ENCODE measurements around the gene PSMF1. TPM values are rescaled to one million over a fixed set of nuclear protein-coding genes. Genes with fewer than 3 reads are reported as not detected.
A peak's percentile ranks its signal among the peaks of the same experiment; 100 is the strongest.

PSMF1 gene
- total RNA-seq, 2 donors from 2014 or later: 117 to 119 TPM

DNA sequence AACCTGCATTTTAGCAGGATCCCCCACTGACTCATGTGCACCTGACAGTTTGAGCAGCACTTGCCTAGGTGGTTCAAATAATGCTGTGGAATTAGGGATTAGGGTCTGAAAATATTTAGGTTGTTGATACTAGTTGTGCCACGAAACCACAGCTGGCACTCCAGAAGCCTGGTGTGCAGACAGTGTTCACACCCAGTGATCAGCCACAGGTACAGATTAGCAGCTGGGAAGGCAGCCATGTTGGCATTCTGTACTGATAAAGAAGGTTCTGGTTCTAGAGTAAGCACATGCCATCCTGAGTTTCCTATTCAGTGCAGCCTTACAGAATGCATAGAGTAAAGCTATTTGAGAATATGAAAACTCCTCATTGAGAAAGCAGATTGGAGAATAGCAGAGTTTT lies 36.3 kb downstream of the PSMF1 start:
- intact Hi-C loops (cut with DNase I): no loop called here
- DNase-seq (no peak), ATAC-seq (no peak)

DNA sequence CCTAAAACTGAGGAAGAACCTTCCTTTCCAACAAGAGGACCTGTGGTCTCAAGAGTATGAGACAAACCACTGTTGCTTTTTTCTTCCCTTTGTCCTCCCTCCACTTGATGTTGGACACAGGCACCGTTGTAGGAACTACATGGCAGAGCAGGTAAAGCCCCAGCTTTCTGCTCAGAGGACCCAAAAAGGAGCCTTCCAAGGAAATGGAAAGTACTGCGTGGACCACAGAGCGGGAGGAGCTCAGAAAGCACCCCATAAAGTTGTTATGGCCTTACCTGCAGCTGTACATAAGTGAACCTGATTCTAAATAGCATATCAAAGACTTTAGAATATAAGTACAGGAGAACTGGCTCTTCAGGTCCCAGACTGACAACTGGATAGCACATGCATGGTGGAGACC lies 36.9 kb downstream of the PSMF1 start:
- intact Hi-C loops (cut with DNase I): no loop called here
- DNase-seq (no peak), ATAC-seq (no peak)

DNA sequence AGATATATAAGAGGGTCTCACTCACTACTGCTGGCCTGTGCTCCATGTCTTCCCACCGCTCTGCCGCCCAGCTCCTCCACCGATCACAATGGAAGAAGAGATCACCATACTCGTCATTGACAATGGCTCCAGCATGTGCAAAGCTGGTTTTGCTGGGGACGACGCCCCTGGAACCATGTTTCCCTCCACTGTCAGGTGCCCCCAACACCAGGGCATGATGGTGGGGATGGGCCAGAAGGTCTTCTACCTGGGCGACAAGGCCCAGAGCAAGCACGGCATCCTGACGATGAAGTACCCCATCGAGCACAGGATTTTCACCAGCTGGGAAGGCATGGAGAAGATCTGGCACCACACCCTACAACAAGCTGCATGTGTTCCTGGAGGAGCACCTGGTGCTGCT lies 42.1 kb downstream of the PSMF1 start:
- intact Hi-C loops (cut with DNase I): no loop called here
- no peak for ATAC-seq
- no peak for DNase-seq

DNA sequence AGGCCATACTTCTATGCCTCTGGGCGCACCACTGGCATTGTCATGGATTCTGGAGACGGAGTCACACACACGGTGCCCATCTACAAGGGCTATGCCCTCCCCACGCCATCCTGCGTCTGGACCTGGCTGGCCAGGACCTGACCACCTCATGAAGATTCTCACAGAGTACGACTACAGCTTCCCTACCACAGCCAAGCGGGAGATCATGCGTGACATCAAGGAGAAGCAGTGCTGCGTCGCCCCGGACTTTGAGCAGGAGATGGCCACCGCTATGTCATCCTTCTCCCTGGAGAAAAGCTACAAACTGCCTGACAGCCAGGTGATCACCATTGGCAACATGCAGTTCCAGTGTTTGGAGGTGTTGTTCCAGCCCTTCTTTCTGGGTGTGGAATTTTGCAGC lies 42.6 kb downstream of the PSMF1 start:
- DNase-seq: no peak
- intact Hi-C loops (cut with DNase I): no loop called here

DNA sequence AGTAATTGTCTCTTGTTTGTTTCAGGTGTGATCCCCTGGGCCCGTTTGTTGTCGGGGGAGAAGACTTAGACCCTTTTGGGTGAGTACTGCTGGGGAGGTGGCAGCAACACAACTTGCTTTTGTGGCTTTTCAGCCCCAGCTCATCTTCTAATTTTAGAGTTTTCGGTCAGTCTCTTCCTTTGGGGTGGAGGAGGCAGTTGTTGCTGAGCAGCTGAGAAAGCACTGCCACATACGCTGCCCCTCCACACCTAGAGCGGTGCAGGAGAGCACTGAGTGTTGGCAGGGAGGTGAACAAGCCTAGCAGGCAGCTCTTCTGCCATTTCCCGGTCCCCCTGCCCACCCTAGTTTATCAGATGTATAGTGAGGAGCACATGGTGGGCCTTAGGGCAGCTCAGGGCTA lies 44.7 kb downstream of the PSMF1 start:
- no peak for ATAC-seq
- DNase-seq: no peak
- intact Hi-C loops (cut with DNase I): no loop called here

More for the DNA sequence above, 42.6 kb downstream of the PSMF1 start:
- ATAC-seq: no peak

DNA sequence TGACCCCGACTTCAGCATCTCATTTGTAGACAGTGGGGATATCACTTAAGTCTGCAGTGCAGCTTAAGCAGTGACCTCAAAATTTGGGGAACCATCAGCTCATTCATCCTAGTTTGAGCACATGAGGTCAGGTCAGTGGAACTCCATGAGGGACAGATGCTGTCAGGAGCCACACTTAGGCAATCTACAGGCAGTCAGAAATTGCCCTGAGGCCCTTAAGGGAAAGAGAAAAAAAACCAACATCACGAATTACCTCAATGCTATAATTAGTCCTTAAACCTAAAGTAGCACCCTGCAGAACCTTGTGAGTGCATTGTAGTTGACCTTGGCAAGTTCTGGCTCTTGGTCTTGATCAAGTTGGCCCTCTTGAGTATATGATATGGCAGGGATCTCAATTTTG lies 45.3 kb downstream of the PSMF1 start:
- intact Hi-C loops (cut with DNase I): no loop called here
- DNase-seq: no peak
- ATAC-seq: no peak

DNA sequence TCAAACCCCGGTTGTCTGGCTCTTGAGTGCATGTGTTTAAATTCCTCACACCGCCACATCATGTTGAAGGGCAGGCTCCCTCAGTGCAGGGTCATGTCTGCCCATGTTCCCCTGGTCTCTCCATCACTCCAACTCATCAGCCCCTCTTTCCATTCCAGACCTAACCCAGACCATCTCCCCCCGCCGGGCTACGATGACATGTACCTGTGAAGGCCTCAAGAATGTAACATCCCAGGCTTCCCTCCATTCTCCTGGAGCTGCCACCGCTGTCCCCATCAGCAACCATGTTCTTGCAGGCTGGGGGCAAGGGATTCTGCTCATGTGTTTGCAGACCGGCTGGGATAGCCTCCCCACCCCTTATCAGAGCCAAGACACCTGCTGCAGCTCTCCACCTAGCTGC lies 46.5 kb downstream of the PSMF1 start:
- intact Hi-C loops (cut with DNase I): no loop called here
- DNase-seq: no peak
- no peak for ATAC-seq

DNA sequence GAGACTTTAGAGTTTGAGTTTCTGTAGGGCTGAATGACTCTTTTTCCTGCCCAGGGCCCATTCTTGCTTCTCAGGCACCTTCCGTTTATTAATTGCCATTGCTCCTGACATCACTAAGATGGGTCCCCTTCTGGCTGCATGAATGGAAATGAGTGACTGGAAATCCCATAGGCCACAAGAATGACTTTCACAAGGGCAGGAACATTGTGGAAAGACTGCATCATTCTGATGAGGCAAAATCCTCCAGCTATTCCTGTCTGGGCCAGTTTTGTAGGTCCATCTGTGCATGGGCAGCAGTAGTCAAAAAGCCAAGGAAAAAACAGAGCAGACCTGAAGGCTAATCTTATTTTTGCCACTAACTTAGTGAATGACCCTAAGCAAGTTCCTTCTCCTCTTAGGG lies 47.1 kb downstream of the PSMF1 start:
- no peak for DNase-seq
- no peak for ATAC-seq
- intact Hi-C loops (cut with DNase I): no loop called here

DNA sequence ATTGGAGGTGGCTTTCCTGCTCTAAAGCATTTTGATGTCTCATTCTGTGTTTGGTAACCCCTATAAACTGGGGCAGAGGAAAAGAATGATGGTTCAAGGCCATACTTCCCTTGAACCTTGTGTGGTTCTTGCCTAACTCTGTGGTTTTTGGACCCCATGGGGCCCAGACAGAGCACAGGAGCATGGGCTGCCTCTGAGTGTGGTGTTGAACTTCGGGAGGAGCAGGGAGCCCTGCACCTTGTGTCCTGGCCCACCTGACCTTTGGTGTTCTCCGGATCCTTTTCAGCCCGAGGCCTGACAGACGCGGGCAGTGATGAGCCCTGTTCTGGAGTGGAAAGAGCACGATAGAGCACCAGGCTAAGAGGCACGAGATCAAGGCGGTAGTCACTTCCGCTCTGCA lies 47.5 kb downstream of the PSMF1 start:
- intact Hi-C loops (cut with DNase I): no loop called here
- no peak for DNase-seq
- ATAC-seq: no peak

DNA sequence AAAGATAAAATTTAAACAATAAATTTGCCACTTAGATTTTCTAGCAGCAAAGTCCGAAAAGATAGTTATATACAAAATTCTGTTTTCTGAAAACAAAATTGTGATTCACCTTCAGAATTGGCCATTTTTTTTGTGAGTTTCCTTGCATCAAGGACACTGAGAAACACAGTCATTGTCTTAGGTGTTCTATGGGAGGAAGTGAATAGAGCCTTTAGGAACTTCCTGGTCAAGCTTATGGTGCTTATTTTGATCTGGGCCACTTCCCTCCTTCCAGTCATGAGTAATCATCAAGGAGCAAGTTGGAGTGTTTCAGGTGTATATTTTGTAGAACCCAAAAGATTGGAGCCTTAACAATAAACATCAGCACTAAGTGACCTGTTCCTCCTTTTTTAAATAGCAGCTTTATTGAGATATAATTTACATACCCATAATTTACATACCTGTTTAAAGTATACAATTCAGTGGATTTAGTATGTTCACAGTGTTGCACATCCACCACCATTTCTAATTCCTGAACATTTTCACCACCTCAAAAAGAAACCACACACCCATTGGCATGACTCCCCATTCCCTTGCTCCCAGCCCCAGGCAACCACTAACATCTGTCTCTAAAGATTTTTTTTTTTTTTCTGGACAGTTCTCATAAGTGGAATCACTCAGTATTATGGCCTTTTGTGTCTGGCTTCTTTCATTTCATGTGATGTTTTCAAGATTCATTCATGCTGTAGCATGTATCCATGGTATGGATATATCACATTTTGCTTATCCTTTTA lies 48.7 kb downstream of the PSMF1 start:
- DNase-seq (no peak), ATAC-seq (no peak)
- intact Hi-C loops (cut with DNase I): no loop called here

DNA sequence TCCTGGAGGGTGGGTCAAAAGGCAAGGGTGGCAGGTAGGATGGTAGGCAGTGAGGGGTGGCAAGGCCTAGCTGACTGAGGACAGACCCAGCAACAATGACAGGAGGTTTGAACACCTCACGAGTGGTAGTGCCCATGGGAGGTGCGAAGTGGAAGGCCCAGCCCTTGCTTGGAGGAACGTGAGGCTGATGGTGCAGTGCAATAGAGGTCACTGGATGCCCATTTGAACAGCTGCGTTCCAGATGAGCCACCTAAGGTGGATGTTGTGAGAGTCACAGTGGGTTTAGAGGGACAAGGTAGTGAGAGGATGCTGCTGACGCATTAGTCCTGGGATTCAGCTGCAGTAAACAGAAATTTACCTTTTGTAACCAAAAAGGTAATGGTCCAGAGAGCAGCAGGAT lies 50.8 kb downstream of the PSMF1 start:
- intact Hi-C loops (cut with DNase I): no loop called here
- DNase-seq: no peak
- ATAC-seq: no peak

DNA sequence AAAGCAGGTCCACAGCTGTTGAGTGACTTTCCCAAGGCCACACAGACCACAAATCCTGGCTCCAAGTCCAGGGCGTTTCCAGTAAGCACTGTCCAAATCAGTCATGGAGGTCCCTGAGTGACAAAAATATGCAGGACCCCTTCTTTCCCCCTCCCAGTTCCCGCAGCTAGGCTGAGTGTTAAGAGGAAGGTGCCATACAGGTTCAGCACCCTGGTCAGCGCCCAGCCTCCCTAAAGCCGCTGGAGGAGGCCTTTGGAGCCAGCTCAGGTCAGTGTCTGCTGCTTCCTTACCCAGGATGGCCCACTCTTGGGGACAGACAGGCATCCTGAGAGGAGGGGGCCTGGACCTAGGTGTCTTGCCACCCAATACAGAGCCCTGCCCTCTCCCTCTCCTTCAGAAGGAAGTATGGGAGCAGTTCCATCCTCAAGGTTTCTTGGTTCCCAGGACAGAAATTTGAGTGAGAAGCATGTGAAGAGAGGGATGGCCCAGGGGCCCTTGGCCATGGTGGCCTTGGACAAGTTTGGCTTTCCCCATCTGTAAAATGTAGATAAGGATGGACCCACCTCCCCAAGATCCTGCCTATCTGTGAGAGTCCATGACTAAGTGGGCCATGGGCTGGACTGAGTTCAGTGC lies 53.2 kb downstream of the PSMF1 start:
- no peak for ATAC-seq
- intact Hi-C loops (cut with DNase I): no loop called here

DNA sequence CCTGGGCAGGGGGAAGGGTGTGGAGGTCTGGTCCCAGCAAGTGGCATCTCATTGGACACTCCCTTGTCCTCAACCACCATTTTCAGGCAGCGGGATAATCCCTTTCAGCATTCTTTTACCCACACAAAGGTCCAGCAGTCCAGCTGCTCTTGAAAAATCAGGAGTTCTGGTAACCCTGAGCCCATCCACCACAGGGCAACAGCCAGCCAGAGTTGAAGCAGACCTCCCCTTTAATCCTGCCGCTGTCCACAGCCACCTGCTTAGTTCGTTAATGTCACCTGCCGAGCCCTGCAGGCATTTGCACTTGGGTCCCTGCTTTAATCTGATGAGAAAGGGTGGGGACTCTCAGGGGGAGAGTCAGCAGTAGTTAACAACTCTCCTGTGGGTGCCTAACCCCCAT lies 55.3 kb downstream of the PSMF1 start:
- intact Hi-C loops (cut with DNase I): no loop called here
- DNase-seq (no peak), ATAC-seq (no peak)

More for the DNA sequence above, 53.2 kb downstream of the PSMF1 start:
- no peak for DNase-seq

DNA sequence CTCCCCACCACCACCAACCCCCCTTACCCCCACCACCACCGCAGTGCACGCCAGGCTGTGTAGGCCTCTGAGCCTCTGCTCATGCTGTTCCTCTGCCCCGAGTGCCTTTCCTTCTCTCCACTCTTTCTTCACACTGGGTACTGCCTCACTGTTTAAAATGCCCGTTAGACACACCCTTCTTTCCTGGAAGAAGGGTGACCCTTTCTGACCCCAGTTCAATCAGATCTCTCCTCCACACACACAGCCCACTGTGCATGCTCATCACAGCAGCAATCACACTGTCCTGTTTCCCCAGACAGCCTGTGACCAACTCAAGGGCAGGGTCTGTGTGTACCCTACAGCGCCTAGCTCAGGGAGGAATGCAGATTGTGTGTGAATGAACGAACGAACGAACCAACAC lies 56.4 kb downstream of the PSMF1 start:
- intact Hi-C loops (cut with DNase I): no loop called here
- DNase-seq (no peak), ATAC-seq (no peak)

DNA sequence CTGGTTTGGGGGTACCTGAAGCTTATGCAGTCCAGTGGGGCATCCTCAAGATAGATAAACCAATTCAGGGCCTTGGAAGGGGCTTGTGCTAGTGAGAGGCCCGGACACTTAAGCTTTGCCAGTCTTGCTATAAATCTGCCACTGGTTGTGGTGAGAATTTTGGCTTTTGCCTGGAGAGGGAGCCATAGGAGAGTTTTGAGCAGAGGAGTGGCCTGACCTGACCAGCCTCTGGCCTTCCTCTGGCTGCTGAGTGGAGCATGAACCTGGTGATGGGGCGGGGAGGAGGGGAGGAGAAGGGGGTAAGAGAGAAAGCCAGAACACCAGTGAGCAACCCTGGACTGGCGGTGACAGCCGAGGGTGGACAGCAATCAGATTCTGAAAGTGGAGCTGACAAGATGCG lies 59.3 kb downstream of the PSMF1 start:
- DNase-seq (no peak), ATAC-seq (no peak)
- intact Hi-C loops (cut with DNase I): no loop called here

DNA sequence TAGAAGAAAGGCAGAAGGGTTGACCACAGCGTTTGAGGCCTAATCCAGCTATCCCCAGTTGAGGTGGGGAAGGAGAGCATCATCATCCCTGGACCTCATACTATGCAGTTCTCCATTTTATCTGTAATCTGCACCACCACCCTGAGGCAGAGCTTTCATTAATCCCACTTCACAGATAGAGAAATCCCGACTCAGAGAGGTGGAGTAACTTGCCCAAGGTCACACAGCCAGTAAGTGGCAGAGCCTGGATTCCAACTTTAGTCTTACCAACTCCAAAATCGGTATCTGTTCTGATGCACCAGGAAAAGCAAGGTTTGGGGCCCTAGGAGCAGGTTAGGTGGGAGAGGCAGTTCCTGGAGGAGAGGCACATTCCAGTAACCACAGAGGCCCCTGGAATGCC lies 59.7 kb downstream of the PSMF1 start:
- ATAC-seq: no peak
- intact Hi-C loops (cut with DNase I): no loop called here

DNA sequence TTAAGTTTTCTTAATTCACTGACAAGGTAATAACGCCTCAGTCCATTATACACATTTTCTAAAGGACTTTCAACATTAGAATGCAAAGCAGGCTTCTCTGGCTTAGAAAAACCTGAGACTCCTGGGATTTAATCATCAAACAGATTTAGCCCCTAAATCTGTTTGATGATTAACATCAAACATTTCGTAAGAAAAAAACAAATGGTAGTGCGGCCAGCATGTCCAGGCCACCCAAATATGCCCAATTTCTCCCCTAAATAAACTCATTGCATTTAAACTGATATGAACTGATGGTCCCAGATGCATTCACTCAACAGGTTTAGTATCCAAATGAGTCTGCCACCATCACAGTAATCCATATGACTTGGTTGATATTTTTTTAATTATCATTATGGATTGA lies 60.2 kb downstream of the PSMF1 start:
- DNase-seq (no peak), ATAC-seq (no peak)
- intact Hi-C loops (cut with DNase I): no loop called here

More for the DNA sequence above, 59.7 kb downstream of the PSMF1 start:
- no peak for DNase-seq

DNA sequence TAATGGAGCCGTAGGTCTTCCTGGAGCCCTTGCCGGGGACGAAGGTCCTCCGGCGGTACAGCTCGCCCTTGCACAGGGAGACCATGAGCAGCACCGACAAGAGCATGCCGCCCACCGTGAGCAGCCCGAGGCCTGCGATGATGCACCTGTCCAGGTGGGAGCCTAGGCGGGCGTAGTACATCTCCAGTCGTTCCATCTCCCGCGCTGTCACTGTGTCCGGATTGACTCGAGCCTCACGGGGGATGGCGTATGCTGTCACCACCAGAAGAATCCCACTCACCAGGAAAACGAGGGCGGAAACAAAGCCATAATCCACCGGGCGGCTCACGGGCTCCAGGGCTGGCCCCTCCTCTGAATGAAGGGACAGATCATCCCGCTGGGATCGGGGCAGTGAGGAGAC lies 62.5 kb downstream of the PSMF1 start:
- ATAC-seq: no peak
- intact Hi-C loops (cut with DNase I): no loop called here
- no peak for DNase-seq

DNA sequence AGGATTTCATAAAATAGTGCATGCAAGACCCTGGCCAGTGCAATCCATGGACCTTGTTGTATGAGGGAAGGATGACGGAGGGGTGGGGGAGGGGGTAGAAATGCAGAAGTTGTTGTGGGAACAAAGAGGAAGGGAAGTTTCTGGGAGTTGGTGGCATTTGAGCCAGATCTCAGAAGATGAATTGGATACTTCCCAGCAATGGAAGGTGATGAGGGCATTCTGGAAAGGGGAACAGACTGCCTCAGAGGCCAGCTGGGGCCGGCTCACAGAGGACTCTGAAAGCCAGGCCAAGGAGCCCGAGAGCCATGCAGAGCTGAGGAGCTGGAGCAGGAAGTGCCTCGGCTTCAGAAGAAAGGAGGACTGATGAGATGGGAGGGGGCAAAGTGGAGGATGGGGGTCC lies 63.7 kb downstream of the PSMF1 start:
- intact Hi-C loops (cut with DNase I): no loop called here
- DNase-seq: no peak
- ATAC-seq: peak in 1 of 2 donors; percentile 24

DNA sequence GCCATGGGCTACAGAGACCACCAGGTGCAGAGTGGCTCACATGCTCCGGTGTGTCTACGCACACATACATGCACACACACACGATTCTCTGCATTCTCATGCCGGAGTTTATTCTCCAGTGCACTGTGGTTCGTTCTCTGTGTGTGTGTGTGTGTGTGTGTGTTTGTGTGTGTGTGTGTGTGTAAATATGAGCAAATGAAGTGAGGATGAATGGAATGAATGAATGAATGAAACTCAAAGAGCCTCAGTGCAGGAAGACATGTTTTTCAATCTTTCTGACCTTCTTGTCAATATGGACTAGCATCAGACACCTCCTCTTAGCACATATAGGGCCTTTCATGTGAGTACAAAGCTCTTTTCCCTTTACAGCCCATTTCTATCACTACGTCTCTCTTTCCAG lies 64.8 kb downstream of the PSMF1 start:
- no peak for ATAC-seq
- no peak for DNase-seq
- intact Hi-C loops (cut with DNase I): no loop called here

DNA sequence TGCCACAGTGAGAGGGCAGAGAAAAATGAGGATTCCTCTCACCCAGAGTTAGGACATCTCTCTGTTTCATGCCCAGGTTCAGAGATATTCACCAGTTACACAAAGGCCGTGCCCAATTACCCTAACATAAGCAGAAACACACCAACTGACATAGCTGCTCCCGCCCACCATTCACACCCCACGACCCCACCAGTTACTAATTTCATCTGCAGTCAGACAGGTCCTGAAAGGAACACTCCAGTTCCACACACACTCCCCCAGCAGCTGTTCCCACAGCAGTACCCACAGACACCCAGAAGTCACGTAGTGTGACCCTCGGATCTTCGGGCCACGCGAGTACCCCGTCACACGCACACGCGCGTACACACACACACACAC lies 65.8 kb downstream of the PSMF1 start:
- ATAC-seq (no peak), DNase-seq (no peak)
- intact Hi-C loops (cut with DNase I): no loop called here
